Superior temporal gyrus (tissue), 1 donor: ENCODE measurements around the gene HTT.
"Not testable (repeated sequence)": the region's sequence is repeated elsewhere in the genome, so short reads cannot be mapped to it uniquely, and the experiment has no call there.

ENCODE experiments used
- DNase-seq: peaks from one replicate; pipeline ENCODE4 v3.0.0-alpha.2; 2016; ENCODE audit errors: extremely low spot score

HTT gene

DNA sequence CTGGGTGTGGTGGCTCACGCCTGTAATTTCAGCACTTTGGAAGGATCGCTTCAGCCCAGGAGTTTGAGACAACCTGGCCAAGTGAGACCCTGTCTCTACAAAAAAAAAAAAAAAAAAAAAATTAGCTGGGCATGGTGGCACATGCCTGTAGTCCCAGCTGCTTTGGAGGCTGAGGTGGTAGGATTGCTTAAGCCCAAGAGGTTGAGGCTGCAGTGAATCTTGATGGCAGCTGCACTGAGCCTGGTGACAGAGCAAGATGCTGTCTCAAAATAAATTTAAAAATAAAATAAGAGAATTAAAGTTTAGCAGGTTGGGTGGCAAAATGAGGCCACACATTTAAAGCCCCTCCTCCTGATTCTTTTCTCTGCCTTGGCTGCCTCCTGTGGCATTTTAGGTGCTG is 47.1 kb downstream of the HTT start:
- no peak for DNase-seq

DNA sequence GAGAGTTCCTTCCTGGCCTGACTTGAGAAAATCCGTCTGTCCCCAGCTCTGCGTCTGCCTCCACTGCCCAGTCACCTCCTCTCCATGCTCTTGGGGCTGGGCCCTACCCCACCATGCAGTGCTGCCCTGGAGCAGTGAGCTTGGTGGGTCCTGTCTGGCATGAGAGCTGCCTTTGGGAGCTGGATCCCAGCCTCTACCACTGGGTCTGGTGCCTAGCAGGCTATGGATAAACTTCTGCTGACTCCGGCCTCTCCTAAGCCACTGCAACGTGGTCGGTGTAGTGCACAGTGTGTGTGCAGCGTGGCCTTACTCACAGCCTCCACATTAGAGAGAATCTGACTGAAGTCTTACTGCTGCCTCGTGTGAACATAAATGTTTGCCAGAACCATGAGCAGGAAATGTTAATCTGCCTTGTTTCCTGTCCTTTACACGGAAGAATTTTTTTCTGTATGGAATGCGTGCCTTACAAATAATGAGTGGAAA is 47.6 kb downstream of the HTT start:
- DNase-seq = no peak

DNA sequence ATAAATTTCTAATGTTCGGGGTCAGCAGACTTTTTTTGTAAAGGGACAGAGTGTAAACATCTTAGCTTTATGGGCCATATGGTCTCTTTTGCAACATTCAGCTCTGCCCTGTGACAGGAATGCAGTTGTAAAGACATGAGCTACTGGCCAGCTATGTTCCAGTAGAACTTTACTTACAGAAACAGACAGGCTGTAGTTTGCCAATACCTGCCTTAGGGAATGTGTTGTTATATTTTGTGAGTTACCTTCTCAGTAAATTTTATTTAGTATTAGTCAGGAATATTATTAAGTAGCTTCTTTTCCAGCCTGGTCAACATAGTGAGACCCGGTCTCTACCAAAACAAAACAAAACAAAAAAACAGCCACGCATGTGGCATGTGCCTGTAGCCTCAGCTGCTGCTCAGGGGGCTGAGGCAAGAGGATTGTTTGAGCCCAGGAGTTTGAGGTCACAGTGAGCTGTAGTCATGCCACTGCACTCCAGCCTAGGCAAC is 48.7 kb downstream of the HTT start:
- no peak for DNase-seq

DNA sequence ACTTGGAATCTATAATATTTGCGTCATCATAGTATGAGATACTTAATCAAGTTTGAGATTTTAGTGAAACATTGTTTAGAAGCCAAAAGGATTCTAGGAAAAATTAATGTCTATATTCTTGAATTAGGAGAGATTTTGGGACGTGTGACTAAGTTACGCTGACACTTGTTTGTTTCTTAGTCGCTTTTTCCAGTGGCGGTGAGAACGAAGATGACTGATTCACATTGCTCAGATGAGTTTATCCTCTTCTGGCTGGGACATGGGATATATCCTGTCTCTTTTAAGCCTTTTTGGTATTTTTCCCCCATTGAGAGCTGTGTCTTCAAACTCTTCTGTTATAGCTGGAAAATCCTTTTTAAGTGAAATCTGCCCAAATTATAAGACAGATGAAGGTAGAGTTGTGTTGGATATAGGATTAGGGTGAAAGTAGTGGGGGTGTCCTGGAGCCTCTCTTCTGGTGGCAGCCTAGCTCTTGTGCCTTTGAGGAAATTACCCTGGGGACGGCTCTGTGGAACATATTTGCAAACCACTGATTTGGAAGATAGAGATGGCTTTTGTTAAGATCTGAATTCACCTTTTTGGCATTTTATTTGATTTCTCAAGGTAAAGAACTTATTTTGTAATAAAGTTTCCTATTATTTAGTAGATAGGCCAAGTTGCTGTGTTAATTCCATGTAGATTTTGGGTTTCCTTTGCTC is 49.7 kb downstream of the HTT start:
- no peak for DNase-seq

DNA sequence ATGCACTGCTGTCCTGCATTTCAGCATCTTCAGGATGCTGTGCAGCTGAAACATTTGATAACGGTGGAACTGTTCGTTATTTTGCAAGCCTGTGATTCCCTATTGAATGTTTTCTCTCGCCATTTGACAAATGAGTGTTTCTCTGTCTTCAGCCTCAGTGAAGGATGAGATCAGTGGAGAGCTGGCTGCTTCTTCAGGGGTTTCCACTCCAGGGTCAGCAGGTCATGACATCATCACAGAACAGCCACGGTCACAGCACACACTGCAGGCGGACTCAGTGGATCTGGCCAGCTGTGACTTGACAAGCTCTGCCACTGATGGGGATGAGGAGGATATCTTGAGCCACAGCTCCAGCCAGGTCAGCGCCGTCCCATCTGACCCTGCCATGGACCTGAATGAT is 52.6 kb downstream of the HTT start:
- no peak for DNase-seq

DNA sequence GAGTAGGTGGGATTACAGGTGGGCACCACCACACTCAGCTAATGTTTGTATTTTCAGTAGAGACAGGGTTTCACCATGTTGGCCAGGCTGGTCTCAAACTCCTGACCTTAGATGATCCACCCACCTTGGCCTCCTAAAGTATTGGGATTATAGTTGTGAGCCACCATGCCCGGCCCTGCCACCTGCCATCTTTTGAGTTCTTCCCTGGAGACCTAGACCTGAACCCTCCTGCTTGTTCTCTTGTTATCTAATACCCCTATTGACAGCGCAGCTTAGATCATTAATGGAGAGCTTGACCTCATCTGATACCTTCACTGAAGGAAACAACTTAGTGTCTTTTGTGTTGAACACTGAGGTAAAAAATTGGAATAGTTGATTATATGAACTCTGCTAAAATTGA is 53.6 kb downstream of the HTT start:
- DNase-seq = no peak

DNA sequence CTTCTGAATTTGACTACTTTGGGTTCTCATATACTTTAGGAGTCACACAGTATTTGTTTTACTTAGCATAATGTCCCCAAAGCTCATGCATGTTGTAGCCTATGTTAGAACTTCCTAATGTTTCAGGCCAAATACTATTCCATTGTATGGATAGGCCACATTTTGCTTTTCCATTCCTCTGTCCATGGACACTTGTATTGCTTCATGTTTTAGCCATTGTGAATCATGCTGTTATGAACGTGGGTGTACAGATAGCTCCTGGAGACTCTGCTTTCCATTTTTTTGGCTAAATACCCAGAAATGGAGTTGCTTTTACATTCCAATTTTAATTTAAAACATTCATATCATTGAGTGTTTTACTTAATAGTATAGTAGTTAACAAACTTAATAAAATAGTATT is 54.5 kb downstream of the HTT start:
- peak; percentile 34 for DNase-seq

DNA sequence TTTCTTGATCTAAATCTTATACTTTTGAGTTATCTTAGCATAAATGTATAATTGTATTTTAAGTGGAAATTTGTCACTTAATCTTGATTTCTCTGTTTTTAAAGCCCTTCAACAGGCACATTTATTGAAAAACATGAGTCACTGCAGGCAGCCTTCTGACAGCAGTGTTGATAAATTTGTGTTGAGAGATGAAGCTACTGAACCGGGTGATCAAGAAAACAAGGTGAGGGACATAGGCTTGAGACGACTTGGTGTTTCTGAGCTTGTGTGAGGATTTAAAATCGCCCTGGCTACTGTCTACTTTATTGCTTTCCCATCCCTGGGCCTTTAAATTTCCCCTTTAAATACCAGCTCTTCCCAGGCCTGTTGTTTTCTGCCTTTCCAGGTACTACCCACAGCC is 55.7 kb downstream of the HTT start:
- DNase-seq = no peak

DNA sequence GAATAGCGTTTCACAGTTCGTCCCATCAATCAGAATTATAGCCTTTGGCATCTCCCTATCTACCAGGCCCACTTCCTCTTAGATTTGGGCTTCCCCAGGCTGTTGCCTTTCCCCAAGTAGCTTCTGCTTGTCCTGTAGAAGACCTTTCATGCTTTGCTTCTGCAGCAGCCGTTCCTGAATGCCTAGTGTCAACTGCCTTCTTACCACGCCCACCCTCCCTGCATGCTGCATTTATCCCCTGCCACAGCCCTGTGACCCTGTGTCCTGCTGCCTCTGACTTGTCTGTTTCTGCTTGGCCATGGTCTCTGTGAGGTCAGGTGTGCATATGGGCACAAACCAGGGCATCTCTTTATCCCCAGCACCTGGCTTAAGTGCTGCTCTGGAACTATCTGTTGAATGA is 56.3 kb downstream of the HTT start:
- no peak for DNase-seq

DNA sequence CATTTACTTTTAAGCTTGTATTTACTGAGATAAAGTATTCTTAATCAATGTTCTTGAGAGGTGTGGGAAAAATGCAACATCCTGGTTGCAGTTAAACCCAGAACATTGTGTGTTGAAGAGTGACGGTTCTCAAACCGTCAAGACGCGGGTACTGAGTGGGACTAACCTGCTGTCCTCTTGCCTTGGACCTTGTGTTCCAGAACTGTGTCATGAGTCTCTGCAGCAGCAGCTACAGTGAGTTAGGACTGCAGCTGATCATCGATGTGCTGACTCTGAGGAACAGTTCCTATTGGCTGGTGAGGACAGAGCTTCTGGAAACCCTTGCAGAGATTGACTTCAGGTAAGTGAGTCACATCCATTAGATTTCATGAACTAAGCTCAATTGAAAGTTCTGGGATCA is 59.7 kb downstream of the HTT start:
- no peak for DNase-seq

DNA sequence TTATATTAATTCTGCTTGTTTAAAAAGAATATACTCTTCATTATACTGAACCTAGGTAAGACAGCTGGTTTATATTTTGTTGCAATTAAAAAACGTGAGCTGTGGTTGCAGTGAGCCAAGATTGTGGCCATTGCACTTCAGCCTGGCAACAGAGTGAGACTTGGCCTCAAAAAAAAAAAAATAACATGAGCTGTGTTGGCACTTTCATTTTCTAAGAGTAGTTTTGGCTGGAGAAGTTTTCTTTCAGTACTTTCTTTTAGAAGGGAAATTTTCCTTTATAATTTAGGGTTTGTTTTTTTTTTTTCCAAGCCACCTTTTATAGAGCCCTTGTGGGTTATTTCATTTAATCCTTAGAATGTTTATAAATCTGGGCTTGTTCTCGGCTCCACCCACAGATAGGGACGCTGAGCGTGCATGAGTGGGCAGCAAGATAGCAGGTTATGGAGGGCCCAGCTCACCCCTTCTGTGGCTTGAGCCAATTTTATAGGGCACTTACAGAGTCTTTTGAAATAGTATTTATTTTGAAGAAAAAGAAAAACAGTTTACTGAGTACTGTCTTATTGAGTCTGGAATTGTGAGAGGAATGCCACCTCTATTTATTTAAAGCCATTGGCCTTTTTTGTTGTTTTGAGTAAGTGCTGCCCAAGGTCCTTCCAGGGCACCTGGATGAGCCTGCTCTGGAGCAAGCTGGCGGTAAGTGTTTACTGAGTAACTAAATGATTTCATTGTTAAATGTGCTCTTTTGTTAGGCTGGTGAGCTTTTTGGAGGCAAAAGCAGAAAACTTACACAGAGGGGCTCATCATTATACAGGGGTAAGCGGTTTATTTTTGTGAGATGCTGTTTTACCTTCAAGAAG is 60.9 kb downstream of the HTT start:
- no peak for DNase-seq

DNA sequence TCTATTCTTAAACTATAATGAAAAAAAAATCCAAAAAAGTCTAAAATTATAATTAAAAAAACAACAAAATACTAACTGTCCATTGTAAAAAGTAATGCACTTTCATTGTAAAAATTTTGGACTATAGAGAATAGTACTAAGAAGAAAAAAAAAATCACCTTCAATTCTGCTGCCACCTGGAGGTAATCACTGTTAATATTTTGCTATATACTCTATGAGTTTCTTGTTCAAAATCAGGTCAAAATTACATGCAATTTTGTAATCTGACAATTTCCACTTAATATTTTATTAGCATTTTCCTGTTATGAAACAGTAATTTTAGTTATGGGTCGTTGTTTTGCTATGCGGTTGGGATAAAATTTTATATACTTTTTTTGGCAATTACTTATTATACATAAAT is 62.0 kb downstream of the HTT start:
- DNase-seq = no peak

DNA sequence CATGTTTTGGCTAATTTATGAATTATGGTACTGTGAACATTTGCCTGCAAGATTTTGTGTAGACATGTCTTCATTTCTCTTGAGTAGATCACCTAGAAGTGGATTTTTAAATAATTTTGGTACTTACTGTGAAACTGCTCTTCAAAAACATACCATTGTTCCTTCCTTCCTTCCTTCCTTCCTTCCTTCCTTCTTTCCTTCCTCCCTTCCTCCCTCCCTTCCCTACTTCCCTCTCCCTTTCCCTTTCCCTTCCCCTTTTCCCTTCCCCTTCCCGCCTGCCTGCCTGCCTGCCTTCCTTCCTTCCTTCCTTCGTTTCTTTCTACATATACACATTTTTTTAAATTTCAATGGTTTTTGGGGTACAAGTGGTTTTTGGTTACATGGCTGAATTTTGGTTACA is 63.4 kb downstream of the HTT start:
- no peak for DNase-seq

DNA sequence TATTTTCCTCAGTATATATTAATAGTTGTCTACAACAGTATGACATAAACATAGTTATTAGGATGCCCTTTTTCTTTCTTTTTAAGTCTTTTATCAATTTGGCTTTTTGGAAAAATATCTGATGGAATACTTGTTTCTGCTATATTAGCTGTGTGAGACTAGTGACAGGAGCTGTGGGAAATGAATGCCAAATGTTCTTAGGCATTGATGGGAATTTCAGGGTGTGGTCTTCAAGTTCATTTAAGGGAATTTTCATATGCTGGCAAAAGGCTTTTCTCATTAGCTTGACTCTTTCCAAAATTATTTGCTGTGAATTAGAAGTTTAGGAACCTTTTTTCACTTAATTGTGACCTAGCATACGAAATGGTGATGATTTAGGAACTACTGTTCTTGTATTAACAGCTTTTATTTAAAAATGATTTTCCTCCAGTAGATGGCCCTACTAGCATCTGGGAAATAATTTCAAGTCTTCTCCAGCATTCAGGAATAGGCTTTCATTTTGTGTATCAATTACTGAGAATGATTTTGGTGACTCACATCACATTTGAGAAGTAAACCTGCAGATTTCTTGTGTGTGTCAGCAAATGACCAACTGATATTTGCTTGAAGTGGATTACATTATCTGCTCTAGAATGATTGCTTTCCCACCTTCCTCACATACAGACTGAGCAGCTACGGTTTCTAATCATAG is 70.9 kb downstream of the HTT start:
- DNase-seq = peak; percentile 64

DNA sequence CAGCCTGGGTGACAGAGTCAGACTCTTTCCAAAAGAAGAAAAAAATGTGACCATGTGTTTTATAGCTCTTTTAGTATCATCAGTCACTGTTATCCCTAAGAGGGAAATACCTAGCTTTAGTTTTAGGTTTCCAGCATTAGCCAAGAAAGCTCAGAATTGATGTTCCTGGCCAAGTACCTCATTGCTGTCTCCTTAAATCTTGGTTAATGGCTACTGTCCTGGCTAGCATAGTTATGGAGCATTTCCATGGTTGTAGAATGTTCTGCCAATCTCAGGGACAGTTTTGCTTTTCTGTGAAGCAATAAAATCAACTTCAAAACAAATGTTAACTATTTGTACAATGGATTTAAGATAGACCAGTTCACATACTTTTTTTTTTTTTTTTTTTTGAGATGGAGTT is 74.4 kb downstream of the HTT start:
- no peak for DNase-seq

DNA sequence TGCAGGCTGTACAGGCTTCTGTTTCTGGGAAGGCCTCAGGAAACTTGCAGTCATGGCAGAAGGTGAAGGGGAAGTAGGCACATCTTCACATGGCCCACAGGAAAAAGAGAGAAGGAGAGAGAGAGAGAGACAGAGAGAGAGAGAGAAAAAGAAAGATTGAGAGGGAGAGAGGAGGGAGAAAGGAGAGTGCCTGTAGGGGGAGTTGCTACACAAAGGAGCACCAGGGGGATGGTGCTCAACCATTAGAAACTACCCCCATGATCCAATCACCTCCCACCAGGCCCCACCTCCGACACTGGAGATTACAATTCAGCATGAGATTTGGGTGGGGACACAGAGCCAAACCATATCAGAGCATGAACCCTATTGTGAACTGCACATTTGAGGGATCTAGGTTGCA is 76.8 kb downstream of the HTT start:
- not testable (repeated sequence) for DNase-seq

DNA sequence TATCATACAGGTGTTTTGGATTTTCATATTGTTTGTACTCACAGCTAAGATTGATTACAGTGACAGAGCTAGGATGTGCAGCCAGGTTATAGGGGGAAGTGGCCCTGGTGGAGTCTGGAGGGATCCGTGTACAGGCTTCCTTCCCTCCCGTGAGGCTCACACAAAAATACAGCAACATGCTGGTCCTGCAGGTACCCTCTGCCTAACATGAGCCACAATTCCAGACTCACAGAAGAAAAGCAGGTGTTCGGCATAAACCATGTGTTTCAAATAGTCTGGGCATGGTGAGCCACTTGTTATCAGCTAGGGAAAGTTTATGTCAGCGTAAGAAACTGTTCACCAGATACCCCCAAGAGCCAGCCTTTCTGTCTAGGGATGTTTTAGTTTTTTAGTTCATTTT is 82.9 kb downstream of the HTT start:
- DNase-seq = no peak

DNA sequence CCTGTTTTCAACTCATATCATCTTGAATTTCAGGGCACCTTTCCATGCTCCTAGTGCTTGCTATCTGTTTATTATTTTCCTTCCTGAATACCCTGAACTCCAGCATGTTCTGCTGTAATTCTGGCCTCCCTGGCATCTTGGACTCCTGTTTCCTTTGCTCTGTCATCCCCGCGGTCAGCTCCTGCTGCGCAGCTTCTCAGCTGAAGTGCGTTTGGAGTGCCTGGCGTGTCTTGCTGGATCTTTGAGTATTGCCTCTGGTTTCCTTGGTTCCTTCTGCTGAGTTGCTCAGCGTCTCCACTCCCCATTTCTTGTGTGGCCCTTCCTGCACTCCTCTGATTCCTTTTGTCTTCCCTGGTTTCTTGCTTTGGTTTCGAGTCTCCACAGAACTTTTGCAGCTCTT is 84.4 kb downstream of the HTT start:
- DNase-seq = no peak

DNA sequence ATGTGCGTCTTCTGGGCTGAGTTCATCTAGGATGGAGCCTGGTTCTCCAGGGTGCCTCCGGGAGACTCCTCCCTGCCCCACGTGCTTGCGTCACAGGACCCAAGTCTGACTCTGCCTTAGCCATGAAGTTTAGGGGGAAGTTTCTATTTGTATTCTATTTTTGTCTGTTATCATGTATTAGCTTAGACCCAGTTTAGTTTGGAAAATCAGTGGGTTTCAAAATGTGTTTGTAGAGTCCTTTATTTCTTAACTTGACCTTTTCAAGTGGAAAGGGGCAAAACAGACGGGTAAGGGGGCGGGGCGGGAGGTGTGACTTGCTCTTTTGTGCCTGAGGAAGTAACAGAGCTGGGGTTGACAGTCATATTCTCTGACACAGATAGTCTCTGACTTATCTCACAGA is 86.0 kb downstream of the HTT start:
- no peak for DNase-seq

DNA sequence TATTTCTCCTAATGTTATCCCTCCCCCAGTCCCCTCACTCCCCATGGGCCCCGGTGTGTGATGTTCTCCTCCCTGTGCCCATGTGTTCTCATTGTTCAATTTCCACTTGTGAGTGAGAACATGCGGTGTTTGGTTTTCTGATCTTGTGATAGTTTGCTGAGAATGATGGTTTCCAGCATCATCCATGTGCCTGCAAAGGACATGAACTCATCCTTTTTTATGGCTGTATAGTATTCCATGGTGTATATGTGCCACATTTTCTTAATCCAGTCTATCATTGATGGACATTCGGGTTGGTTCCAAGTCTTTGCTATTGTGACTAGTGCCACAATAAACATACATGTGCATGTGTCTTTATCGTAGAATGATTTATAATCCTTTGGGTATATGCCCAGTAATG is 86.6 kb downstream of the HTT start:
- not testable (repeated sequence) for DNase-seq

DNA sequence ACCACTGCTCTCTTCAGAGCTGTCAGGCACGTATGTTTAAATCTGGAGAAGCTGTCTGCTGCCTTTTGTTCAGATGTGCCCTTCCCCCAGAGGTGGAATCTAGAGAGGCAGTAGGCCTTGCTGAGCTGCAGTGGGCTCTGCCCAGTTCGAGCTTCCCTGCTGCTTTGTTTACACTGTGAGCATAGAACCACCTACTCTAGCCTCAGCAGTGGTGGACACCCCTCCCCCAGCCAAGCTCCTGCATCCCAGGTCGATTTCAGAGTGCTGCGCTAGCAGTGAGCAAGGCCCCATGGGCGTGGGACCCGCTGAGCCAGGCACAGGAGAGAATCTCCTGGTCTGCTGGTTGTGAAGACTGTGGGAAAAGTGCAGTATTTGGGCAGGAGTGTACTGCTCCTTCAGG is 92.0 kb downstream of the HTT start:
- DNase-seq = not testable (repeated sequence)

DNA sequence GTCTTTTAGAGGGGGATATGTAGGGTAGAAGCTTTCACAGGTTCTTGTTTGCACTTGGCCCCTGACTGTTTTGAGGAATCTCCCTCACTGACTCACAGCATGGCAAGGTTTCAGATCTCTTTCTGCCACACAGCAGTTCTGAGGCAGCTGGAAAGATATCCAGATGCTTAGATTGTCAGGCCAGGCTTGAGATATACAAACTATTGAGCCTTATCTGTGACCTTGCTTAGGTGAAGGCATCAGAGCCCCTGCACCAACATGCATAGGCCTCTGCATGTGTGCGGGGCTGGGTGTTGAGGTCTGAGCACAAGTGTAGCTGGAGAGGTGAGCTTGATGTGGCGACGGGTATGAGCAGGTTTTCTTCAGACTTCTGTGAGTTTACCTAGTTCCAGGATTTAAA is 93.5 kb downstream of the HTT start:
- no peak for DNase-seq
